T-cell (primary cell): ENCODE data around the gene CAMSAP2. TPM values are rescaled to one million over a fixed set of nuclear protein-coding genes. Genes with fewer than 3 reads are reported as not detected.

Experiments used
- ATAC-seq, 4 experiments: fragments of 200-7000 bp in 3 of 4; fragments of 150-1000 bp in 1 of 4; cut with Tn5 transposase; replicated peaks in 1 of 4; 1 replicate in 3 of 4; 2 replicates in 1 of 4; pipeline ENCODE4 v1.10.0; 2021; ENCODE audit warnings: moderate library complexity in 3 of 4, mild to moderate bottlenecking in 2 of 4, moderate number of reproducible peaks in 1 of 4
- CTCF ChIA-PET, 2 donors: fragments of 300-600 bp; sonication (Branson Sonifier 250); formaldehyde crosslinking; loops; one replicate each; lab custom pipeline; 2022; ENCODE audit warnings: antibody characterized with exemption in 2 of 2; lab: Charles Lee
- POLR2A ChIA-PET, 2 donors: fragments of 300-600 bp; sonication (Branson Sonifier 250); formaldehyde crosslinking; loops; one replicate each; lab custom pipeline; 2022; ENCODE audit warnings: antibody characterized with exemption in 2 of 2; lab: Charles Lee
- DNase-seq, 35 experiments: peaks; one replicate each; pipeline versions ENCODE4 v3.0.0 to v3.0.0-alpha.2; 2013 to 2023
- H3K27ac ChIP-seq: one replicate; pipeline ENCODE4 v1.5.1; 2013; ENCODE audit warnings: low read length
- H3K27me3 ChIP-seq, 2 experiments: replicated peaks in 1 of 2; 1 replicate in 1 of 2; 2 replicates in 1 of 2; pipeline versions ENCODE4 v1.6.1 to v1.7.0; 2013; ENCODE audit warnings: low read length in 1 of 2, mixed read lengths in 1 of 2; ENCODE audit not compliant: control insufficient read depth in 2 of 2, insufficient read depth in 2 of 2; ENCODE audit errors: extremely low read depth in 1 of 2
- H3K36me3 ChIP-seq, 2 donors: 1 replicate in 1 of 2; 2 replicates in 1 of 2; pipeline versions ENCODE4 v1.6.1 to v1.7.0; 2013; ENCODE audit warnings: low read length in 1 of 2; ENCODE audit not compliant: control insufficient read depth in 2 of 2, insufficient read depth in 1 of 2; ENCODE audit errors: extremely low read depth in 1 of 2
- H3K4me1 ChIP-seq, 2 experiments: 1 replicate in 1 of 2; 2 replicates in 1 of 2; pipeline versions ENCODE4 v1.6.1 to v1.7.0; 2013; ENCODE audit warnings: low read length in 2 of 2, mixed read lengths in 1 of 2; ENCODE audit not compliant: insufficient read depth in 2 of 2, control insufficient read depth in 1 of 2; ENCODE audit errors: extremely low read depth in 1 of 2
- H3K4me3 ChIP-seq, 2 donors: 1 replicate in 1 of 2; 2 replicates in 1 of 2; pipeline versions ENCODE4 v1.5.1 to v1.7.0; 2013; ENCODE audit warnings: mild to moderate bottlenecking in 2 of 2, low read length in 1 of 2, moderate library complexity in 1 of 2; ENCODE audit not compliant: control insufficient read depth in 1 of 2; ENCODE audit errors: extremely low read depth in 1 of 2
- H3K9me3 ChIP-seq: 2 replicates; pipeline ENCODE4 v1.7.0; 2013
- H3K27ac Mint-ChIP-seq, 2 donors: one replicate each; pipeline ENCODE4 v1.8.0; 2020 to 2021; ENCODE audit warnings: mild to moderate bottlenecking in 2 of 2, mixed read lengths in 2 of 2
- H3K27me3 Mint-ChIP-seq, 2 donors: one replicate each; pipeline ENCODE4 v1.8.0; 2021 to 2022; ENCODE audit warnings: mixed read lengths in 2 of 2
- H3K36me3 Mint-ChIP-seq: one replicate; pipeline ENCODE4 v1.8.0; 2021; ENCODE audit warnings: mixed read lengths
- H3K4me1 Mint-ChIP-seq, 3 donors: one replicate each; pipeline ENCODE4 v1.8.0; 2020 to 2022; ENCODE audit warnings: mixed read lengths in 3 of 3, mild to moderate bottlenecking in 1 of 3
- H3K4me3 Mint-ChIP-seq, 3 donors: one replicate each; pipeline ENCODE4 v1.8.0; 2020 to 2022; ENCODE audit warnings: mild to moderate bottlenecking in 3 of 3, mixed read lengths in 3 of 3, moderate library complexity in 3 of 3
- H3K9me3 Mint-ChIP-seq, 3 donors: one replicate each; pipeline ENCODE4 v1.8.0; 2020 to 2022; ENCODE audit warnings: mixed read lengths in 3 of 3
- WGBS: methylation state at CpG from one replicate; pipeline ENCODE4 v1.1.5; 2013; ENCODE audit warnings: missing lambda C conversion rate; ENCODE audit not compliant: insufficient coverage; 5-methylcytosine and 5-hydroxymethylcytosine counted together
- total RNA-seq, 35 experiments: library from RNA in 6 of 35; stranded (reverse) in 6 of 35; fragments of 120-200 nt in 1 of 35; gene quantifications; one replicate each; pipeline versions ENCODE4 v1.2.1 to v1.2.4 and lab custom pipeline; 2013 to 2026

The CAMSAP2 gene
- total RNA-seq, 5 donors from 2014 or later (not counting 1 experiment from before 2014, with no cell fraction given), result 4.6 to 9.1 (median 5.2) TPM

DNA sequence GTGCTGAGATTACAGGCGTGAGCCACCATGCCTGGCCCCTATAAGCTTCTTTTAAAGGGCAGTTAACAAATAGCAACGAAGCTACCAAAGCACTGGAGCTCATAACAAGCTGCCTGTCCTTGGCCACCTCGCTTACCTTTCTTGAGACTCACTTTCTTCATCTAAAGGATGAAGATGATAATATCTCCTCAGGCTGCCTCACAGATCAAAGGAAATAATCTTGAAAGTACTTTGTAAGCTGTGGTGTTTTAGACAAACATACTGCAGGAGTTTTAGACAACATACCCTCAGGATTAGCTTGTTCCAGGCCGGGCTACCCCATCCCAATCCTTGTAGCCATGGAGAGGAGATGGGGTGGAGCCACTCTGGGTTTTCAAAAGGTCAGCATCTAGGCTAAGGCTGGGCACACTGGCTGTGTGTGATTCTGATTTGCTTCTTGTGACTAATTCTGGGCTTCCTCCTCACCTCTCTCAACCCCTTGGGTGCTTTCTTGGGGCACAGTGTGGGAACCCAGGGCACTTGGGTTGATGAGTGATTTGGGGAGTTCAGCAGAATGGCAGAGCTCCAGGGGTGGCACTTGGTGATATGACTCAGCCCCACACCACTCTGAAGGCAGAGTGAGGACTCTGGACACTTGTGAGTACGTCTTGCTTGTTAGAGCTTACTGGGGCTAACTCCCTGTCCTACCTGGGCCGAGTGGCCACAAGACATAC is 139.3 kb downstream of the CAMSAP2 start:
- ATAC-seq, result peak; percentile 70 to 73 (median 72)
- Histone ChIP-seq H3K27ac (peak overlapping the region; percentile 66), H3K36me3 (no peaks in the 10 kb centered on the region), H3K9me3 (no peaks in the 10 kb centered on the region), H3K4me1 (peaks cover 6 to 43% of the 10 kb centered on the region in 2 experiments), H3K27me3 (peaks cover 0 to 18% of the 10 kb centered on the region in 2 experiments), H3K4me3 (no peak overlapping the region)
- peaks cover 19 to 29% of the 10 kb centered on the region in 2 donors for H3K27me3 Mint-ChIP-seq
- CTCF ChIA-PET, result interaction anchor here (0.6 to 1.0 kb wide), 5 partner anchors 10 to 304 kb away, joined by 3 to 4 read pairs (median 3); no protein-coding TSS in a partner anchor
- H3K36me3 Mint-ChIP-seq, result peaks cover 3% of the 10 kb centered on the region
- H3K4me1 Mint-ChIP-seq, result peaks cover 38 to 63% (median 42%) of the 10 kb centered on the region in 3 donors
- peak overlapping the region; percentile 82 to 88 for H3K27ac Mint-ChIP-seq
- peak in 5 of 35 experiments; percentile 11 to 55 (median 36) for DNase-seq
- WGBS, result 36% methylated on average over 2 of the region's 6 CpGs
- POLR2A ChIA-PET, result interaction anchor here in 1 of 2 donors (0.6 to 0.9 kb wide), 3 partner anchors 10 to 285 kb away, joined by 3 to 4 read pairs (median 4); no protein-coding TSS in a partner anchor
- H3K4me3 Mint-ChIP-seq, result peak overlapping the region in 1 of 3 donors; percentile 28
- no peaks in the 10 kb centered on the region for H3K9me3 Mint-ChIP-seq

DNA sequence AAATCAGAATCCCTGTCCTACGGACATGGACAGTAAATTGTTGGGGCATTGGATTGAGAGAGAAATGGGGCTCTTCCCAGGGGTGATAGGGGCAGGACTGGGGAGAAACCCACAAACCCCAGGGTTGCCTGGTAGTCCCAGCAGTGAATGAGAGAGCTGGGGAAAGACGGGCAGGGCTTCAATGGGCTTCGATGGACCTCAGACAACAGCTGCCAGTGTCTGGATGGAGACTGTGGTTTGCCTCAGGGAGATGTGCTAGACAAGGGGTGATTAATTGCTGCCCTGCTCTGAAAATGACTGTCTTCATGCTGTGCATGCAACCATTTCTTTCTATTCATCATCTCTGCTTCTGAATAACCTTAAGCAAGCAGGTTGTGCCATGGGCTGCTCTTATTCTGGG is 141.5 kb downstream of the CAMSAP2 start:
- ChIA-PET CTCF (interaction anchor here in 1 of 2 donors (0.6 kb wide), 1 partner anchor 210 kb away, joined by 5 read pairs; no protein-coding TSS in a partner anchor), POLR2A (no interaction called here)
- Mint-ChIP-seq H3K4me1 (peaks cover 25 to 64% (median 38%) of the 10 kb centered on the region in 3 donors), H3K27me3 (peaks cover 6 to 16% of the 10 kb centered on the region in 2 donors), H3K36me3 (no peaks in the 10 kb centered on the region), H3K27ac (peak overlapping the region; percentile 4 to 39), H3K9me3 (no peaks in the 10 kb centered on the region), H3K4me3 (no peak overlapping the region)
- Histone ChIP-seq H3K36me3 (no peaks in the 10 kb centered on the region), H3K9me3 (no peaks in the 10 kb centered on the region), H3K4me3 (no peak overlapping the region), H3K27ac (no peak overlapping the region), H3K4me1 (peaks cover 4 to 36% of the 10 kb centered on the region in 2 experiments), H3K27me3 (peaks cover 0 to 4% of the 10 kb centered on the region in 2 experiments)
- WGBS, result 29% methylated on average over 1 of the region's 3 CpGs
- ATAC-seq (no peak), DNase-seq (peak in 1 of 35 experiments; percentile 4)

DNA sequence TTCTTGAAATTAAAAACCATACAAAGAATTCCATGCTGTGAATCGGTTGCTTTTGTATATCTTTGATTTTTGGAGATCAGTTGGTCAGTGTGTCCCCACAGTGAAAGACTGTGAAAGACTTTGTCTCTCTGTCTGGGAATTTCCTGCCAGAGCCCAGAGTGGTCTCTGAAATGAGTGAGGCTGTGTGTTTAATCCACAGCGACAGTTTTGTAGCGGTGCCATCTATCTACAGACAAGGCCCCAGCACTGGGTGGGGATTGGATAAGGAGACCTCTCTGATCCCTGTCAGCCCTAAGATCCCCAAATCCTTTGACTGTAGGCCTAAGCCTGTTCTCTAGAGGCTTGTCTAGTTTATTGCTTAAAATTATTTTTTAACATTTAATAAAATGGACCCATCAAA is 144.4 kb downstream of the CAMSAP2 start:
- POLR2A ChIA-PET, result interaction anchor here in 1 of 2 donors (0.7 kb wide), 2 partner anchors 20 to 138 kb away, joined by 3 to 8 read pairs; no protein-coding TSS in a partner anchor
- no peak for ATAC-seq
- no peaks in the 10 kb centered on the region for H3K9me3 Mint-ChIP-seq
- Histone ChIP-seq H3K9me3 (no peaks in the 10 kb centered on the region), H3K27ac (no peak overlapping the region), H3K36me3 (no peaks in the 10 kb centered on the region), H3K27me3 (no peaks in the 10 kb centered on the region), H3K4me3 (no peak overlapping the region), H3K4me1 (peaks cover 4 to 48% of the 10 kb centered on the region in 2 experiments)
- peak overlapping the region in 1 of 3 donors; percentile 31 for H3K4me3 Mint-ChIP-seq
- H3K27ac Mint-ChIP-seq, result peak overlapping the region; percentile 17 to 71
- DNase-seq, result no peak
- CTCF ChIA-PET, result no interaction called here
- peaks cover 14 to 60% (median 38%) of the 10 kb centered on the region in 3 donors for H3K4me1 Mint-ChIP-seq
- WGBS, result 80% methylated on average over 1 of the region's 3 CpGs
- no peaks in the 10 kb centered on the region for H3K36me3 Mint-ChIP-seq
- H3K27me3 Mint-ChIP-seq, result peaks cover 0 to 4% of the 10 kb centered on the region in 2 donors

DNA sequence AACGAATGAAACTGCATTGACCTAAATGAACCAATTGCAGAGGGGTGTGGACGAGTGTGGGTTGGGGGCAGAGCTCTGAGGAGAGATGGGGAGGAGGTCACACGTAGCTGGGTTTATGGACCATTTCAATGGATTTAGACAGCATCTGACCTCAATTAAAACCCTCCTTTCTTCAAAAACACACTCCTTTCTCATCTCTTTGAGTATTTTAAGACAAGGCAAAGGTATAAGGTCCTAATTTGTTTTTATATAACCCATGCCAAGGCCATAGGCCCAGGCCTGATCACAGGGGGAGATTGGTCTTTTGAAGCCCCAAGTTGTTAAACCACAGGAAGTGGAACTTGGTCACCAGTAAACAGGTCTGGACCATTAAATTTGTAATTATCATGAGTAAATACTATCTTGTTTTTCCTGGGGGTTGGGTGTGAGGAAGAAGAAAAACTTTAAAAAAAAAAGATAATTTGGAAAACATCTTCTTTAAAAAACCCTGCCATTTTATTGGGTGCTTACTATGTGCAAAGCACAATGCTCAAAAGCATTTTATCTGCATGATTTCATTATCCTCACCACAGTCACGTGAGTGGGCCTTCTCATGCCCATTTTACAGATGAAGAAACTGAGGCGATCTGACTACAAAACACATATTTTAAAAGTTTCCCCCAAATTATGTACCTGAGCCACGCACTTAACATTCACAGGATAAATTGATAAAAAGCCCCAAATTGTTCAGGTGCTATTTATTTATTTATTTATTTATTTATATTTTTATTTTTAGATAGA is 147.1 kb downstream of the CAMSAP2 start:
- Mint-ChIP-seq H3K36me3 (no peaks in the 10 kb centered on the region), H3K27me3 (peaks cover 0 to 4% of the 10 kb centered on the region in 2 donors), H3K4me3 (no peak overlapping the region), H3K27ac (peak overlapping the region; percentile 60 to 82), H3K9me3 (no peaks in the 10 kb centered on the region), H3K4me1 (peaks cover 34 to 70% (median 52%) of the 10 kb centered on the region in 3 donors)
- DNase-seq (no peak), ATAC-seq (no peak)
- H3K27ac ChIP-seq, result peak overlapping the region; percentile 53
- POLR2A ChIA-PET, result no interaction called here
- no peak overlapping the region for H3K4me3 ChIP-seq
- H3K4me1 ChIP-seq, result peaks cover 9 to 57% of the 10 kb centered on the region in 2 experiments
- no peaks in the 10 kb centered on the region for H3K9me3 ChIP-seq
- CTCF ChIA-PET, result no interaction called here
- H3K27me3 ChIP-seq, result peaks cover 0 to 9% of the 10 kb centered on the region in 2 experiments
- no CpG with 5 or more reads among the region's 6 CpGs for WGBS
- H3K36me3 ChIP-seq, result no peaks in the 10 kb centered on the region

DNA sequence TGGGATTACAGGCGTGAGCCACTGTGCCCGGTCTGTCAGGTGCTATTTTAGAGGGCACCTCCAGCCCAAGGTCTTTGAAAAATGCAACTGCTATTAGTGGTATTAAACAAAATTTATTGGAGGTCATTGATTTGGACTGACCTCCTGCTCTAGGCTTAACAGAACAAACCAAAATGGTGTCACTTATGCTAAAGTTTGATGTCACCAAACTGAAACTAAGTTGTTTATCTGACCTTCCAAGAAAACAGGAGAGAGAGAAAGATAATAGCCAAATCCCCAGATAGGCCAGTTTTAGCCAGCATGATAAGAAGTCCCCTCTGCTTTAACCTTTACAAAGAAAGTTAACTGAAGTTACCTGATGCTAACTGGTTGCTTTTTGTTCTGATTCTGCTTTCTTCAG is 147.9 kb downstream of the CAMSAP2 start:
- H3K9me3 Mint-ChIP-seq, result no peaks in the 10 kb centered on the region
- POLR2A ChIA-PET, result interaction anchor here in 1 of 2 donors (0.5 kb wide), 1 partner anchor 450 kb away, joined by 3 read pairs; no protein-coding TSS in a partner anchor
- ATAC-seq (no peak), DNase-seq (no peak)
- H3K4me1 Mint-ChIP-seq, result peaks cover 38 to 68% (median 53%) of the 10 kb centered on the region in 3 donors
- H3K27ac Mint-ChIP-seq, result peak overlapping the region; percentile 45 to 86
- Histone ChIP-seq H3K9me3 (no peaks in the 10 kb centered on the region), H3K4me3 (peak overlapping the region in 1 of 2 donors; percentile 42), H3K27ac (peak overlapping the region; percentile 70), H3K4me1 (peaks cover 9 to 65% of the 10 kb centered on the region in 2 experiments), H3K36me3 (no peaks in the 10 kb centered on the region), H3K27me3 (peaks cover 0 to 15% of the 10 kb centered on the region in 2 experiments)
- H3K36me3 Mint-ChIP-seq, result no peaks in the 10 kb centered on the region
- CTCF ChIA-PET, result interaction anchor here (0.6 kb wide), 2 partner anchors 10 to 231 kb away, joined by 3 to 6 read pairs; no protein-coding TSS in a partner anchor
- peak overlapping the region in 2 of 3 donors; percentile 36 to 55 for H3K4me3 Mint-ChIP-seq
- WGBS, result no CpG with 5 or more reads among the region's 2 CpGs
- peaks cover 3 to 4% of the 10 kb centered on the region in 2 donors for H3K27me3 Mint-ChIP-seq
